WI38 (cell line): ENCODE data around the gene ABCG5.

Experiments used
- H3K4me3 ChIP-seq: 2 replicates; pipeline ENCODE4 v1.5.1; 2011; ENCODE audit warnings: low read depth, mild to moderate bottlenecking, control low read depth, low read length
- CTCF ChIP-seq: IDR thresholded peaks from 2 replicates; pipeline ENCODE4 v1.5.1; 2012; ENCODE audit warnings: low read depth, mild to moderate bottlenecking, control low read depth, low read length

ABCG5 gene

GRCh38 chr2:43810452-43810851 lies 28.2 kb downstream of the ABCG5 start:
- no peak for TF ChIP-seq CTCF
- H3K4me3 ChIP-seq, result no peak overlapping the region

GRCh38 chr2:43806719-43807031 lies 32.0 kb downstream of the ABCG5 start:
- TF ChIP-seq CTCF, result no peak
- H3K4me3 ChIP-seq, result no peak overlapping the region

- no peak overlapping the region for H3K4me3 ChIP-seq
- TF ChIP-seq CTCF, result no peak
Measured at GRCh38 chr2:43803113-43803512, 35.5 kb downstream of the ABCG5 start.

- no peak for TF ChIP-seq CTCF
Measured at GRCh38 chr2:43802135-43802534, 36.5 kb downstream of the ABCG5 start.

GRCh38 chr2:43800894-43801293 lies 37.7 kb downstream of the ABCG5 start:
- no peak overlapping the region for H3K4me3 ChIP-seq
- TF ChIP-seq CTCF, result no peak

More at GRCh38 chr2:43802135-43802534, 36.5 kb downstream of the ABCG5 start:
- no peak overlapping the region for H3K4me3 ChIP-seq

GRCh38 chr2:43798300-43798699 lies 40.3 kb downstream of the ABCG5 start:
- H3K4me3 ChIP-seq, result no peak overlapping the region
- no peak for TF ChIP-seq CTCF

- no peak for TF ChIP-seq CTCF
- H3K4me3 ChIP-seq, result no peak overlapping the region
Measured at GRCh38 chr2:43796206-43796605, 42.4 kb downstream of the ABCG5 start.

GRCh38 chr2:43794956-43795355 lies 43.7 kb downstream of the ABCG5 start:
- H3K4me3 ChIP-seq, result no peak overlapping the region
- TF ChIP-seq CTCF, result no peak
